SIG-M5 treated with dmso at 0.1 percent for 504 hours (cell line): ENCODE results near the gene RING1.
A peak's percentile ranks its signal among the peaks of the same experiment; 100 is the strongest.

ENCODE experiments used
- DNase-seq: peaks from one replicate; lab custom pipeline; 2025; ENCODE audit not compliant: unreplicated experiment; lab: John Stamatoyannopoulos, UW

The RING1 gene

GRCh38 chr6:33237741-33238140, 29.4 kb downstream of the RING1 start:
- DNase-seq = no peak

- DNase-seq = no peak
These were observed 33.7 kb downstream of the RING1 start for GRCh38 chr6:33241968-33242367.

- no peak for DNase-seq
These were observed 35.2 kb downstream of the RING1 start for GRCh38 chr6:33243476-33243875.

GRCh38 chr6:33247977-33248642, 39.8 kb downstream of the RING1 start:
- peak; percentile 80 for DNase-seq

GRCh38 chr6:33248643-33248931, 40.3 kb downstream of the RING1 start:
- peak; percentile 69 for DNase-seq

GRCh38 chr6:33248932-33249731, 40.8 kb downstream of the RING1 start:
- peak; percentile 99 for DNase-seq

GRCh38 chr6:33249732-33250630, 41.7 kb downstream of the RING1 start:
- DNase-seq = no peak

GRCh38 chr6:33250731-33251130, 42.4 kb downstream of the RING1 start:
- no peak for DNase-seq

- DNase-seq = no peak
These were observed 43.2 kb downstream of the RING1 start for GRCh38 chr6:33251395-33252012.

- DNase-seq = no peak
These were observed 44.5 kb downstream of the RING1 start for GRCh38 chr6:33252759-33253158.

- DNase-seq = no peak
These were observed 46.3 kb downstream of the RING1 start for GRCh38 chr6:33254591-33254990.

- no peak for DNase-seq
These were observed 50.7 kb downstream of the RING1 start for GRCh38 chr6:33259032-33259431.
